Activated T-cell treated with anti-CD3 and anti-CD28 coated beads, Interleukin-2, amount 50 U/mL, for 24 hours (primary cell): Measurements from ENCODE around the gene GPC6.

Experiments
- DNase-seq: peaks from one replicate; pipeline ENCODE4 v3.0.0-alpha.2; 2020
- H3K27ac Mint-ChIP-seq: 2 replicates; pipeline ENCODE4 v1.8.0; 2020; ENCODE audit warnings: mild to moderate bottlenecking, mixed read lengths
- H3K27me3 Mint-ChIP-seq: 2 replicates; pipeline ENCODE4 v1.8.0; 2020; ENCODE audit warnings: mixed read lengths
- H3K36me3 Mint-ChIP-seq: 2 replicates; pipeline ENCODE4 v1.8.0; 2020; ENCODE audit warnings: low read depth, mixed read lengths
- H3K4me1 Mint-ChIP-seq: 2 replicates; pipeline ENCODE4 v1.8.0; 2020; ENCODE audit warnings: low read depth, mixed read lengths
- H3K4me3 Mint-ChIP-seq: 2 replicates; pipeline ENCODE4 v1.8.0; 2020; ENCODE audit warnings: mild to moderate bottlenecking, moderate library complexity, mixed read lengths
- H3K9me3 Mint-ChIP-seq: 2 replicates; pipeline ENCODE4 v1.8.0; 2020; ENCODE audit warnings: mixed read lengths

Gene GPC6

GRCh38 chr13:93558637-93559036, 332.0 kb downstream of the GPC6 start:
- H3K27me3 Mint-ChIP-seq = no peaks in the 10 kb centered on the region
- DNase-seq = no peak
- H3K36me3 Mint-ChIP-seq = no peaks in the 10 kb centered on the region
- no peak overlapping the region for H3K27ac Mint-ChIP-seq
- no peak overlapping the region for H3K4me3 Mint-ChIP-seq
- H3K4me1 Mint-ChIP-seq = no peaks in the 10 kb centered on the region
- H3K9me3 Mint-ChIP-seq = no peaks in the 10 kb centered on the region

DNA sequence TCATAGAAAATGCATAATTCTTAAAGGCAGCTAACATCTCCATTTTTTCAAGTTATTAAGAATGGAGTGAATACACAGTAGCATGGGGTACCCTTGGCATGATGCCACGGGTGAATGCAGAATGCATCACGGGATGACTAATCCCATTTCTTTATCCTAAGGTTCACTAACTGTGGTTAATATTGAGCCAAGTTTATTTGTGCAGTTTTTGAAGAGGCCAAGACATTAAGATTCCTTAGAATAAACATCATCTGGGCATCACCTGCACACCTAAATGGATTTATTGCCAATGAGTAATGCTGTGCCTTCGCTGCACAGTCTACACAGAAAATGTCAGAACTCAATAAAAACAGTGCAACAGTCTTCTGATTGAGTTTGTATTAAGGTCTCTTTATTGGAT, 333.1 kb downstream of the GPC6 start:
- no peak for DNase-seq

DNA sequence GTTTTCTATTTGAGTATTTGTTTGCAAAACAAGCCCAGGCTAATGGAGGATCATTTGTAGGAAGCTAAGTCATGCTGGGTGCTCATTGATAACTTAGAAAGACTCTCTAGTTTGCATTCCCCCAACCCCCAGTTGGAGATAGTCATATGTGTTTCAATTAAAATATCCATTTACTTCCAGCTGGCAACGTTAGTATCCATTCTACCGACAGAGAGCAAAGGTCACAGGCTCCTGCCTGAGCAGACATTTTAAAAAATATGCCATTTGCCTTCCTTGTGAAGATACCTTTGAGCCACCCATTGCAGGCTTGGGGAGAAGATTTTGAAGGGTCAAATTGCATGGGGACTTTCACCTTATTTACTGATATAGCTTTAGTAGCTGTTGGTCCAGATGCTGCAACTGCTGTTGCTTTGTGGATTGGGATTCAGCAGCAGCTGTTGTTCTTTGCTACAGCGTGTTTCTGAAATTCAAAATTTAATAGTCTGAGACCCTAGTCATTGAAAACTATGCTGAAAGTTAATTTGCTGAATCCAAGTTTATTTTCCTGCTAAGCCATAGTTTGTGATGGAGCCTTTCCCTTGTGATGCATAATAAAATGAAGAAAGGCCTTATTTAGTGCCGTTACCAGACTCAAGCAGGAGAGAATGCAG, 335.1 kb downstream of the GPC6 start:
- Mint-ChIP-seq H3K36me3 (no peaks in the 10 kb centered on the region), H3K27me3 (no peaks in the 10 kb centered on the region), H3K27ac (no peak overlapping the region), H3K4me3 (no peak overlapping the region), H3K9me3 (no peaks in the 10 kb centered on the region), H3K4me1 (no peaks in the 10 kb centered on the region)
- DNase-seq = no peak

More for the DNA sequence above, 333.1 kb downstream of the GPC6 start:
- H3K36me3 Mint-ChIP-seq = no peaks in the 10 kb centered on the region
- no peaks in the 10 kb centered on the region for H3K27me3 Mint-ChIP-seq
- no peaks in the 10 kb centered on the region for H3K4me1 Mint-ChIP-seq
- H3K27ac Mint-ChIP-seq = no peak overlapping the region
- H3K9me3 Mint-ChIP-seq = no peaks in the 10 kb centered on the region
- H3K4me3 Mint-ChIP-seq = no peak overlapping the region

GRCh38 chr13:93562676-93563075, 336.1 kb downstream of the GPC6 start:
- Mint-ChIP-seq H3K9me3 (no peaks in the 10 kb centered on the region), H3K27ac (no peak overlapping the region), H3K36me3 (no peaks in the 10 kb centered on the region), H3K4me1 (no peaks in the 10 kb centered on the region), H3K4me3 (no peak overlapping the region), H3K27me3 (no peaks in the 10 kb centered on the region)
- no peak for DNase-seq

DNA sequence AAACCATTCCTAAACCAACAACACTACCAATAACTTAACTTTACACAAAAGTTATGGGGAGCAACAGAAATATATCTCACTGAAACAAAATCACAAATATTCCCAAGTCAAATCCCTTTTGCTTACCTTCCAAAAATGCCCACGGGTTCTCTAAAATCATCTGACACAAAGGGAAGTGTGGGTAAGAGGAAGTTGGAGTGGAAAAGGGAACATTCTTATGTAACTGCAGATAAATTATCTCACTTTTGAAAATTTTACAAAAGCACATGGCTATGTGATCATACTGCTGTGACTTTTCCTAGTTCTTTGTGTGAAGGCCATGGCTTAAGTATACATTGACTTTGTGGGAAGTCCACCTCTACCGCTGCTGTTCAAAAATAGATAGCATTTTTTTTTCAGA, 350.5 kb downstream of the GPC6 start:
- H3K27ac Mint-ChIP-seq = no peak overlapping the region

GRCh38 chr13:93589788-93590187, 363.2 kb downstream of the GPC6 start:
- Mint-ChIP-seq H3K27me3 (no peaks in the 10 kb centered on the region), H3K9me3 (no peaks in the 10 kb centered on the region), H3K27ac (no peak overlapping the region), H3K4me1 (no peaks in the 10 kb centered on the region), H3K4me3 (no peak overlapping the region), H3K36me3 (no peaks in the 10 kb centered on the region)
- DNase-seq = no peak

More for the DNA sequence above, 350.5 kb downstream of the GPC6 start:
- no peak for DNase-seq
- Mint-ChIP-seq H3K4me1 (no peaks in the 10 kb centered on the region), H3K27me3 (no peaks in the 10 kb centered on the region), H3K9me3 (no peaks in the 10 kb centered on the region), H3K4me3 (no peak overlapping the region), H3K36me3 (no peaks in the 10 kb centered on the region)

DNA sequence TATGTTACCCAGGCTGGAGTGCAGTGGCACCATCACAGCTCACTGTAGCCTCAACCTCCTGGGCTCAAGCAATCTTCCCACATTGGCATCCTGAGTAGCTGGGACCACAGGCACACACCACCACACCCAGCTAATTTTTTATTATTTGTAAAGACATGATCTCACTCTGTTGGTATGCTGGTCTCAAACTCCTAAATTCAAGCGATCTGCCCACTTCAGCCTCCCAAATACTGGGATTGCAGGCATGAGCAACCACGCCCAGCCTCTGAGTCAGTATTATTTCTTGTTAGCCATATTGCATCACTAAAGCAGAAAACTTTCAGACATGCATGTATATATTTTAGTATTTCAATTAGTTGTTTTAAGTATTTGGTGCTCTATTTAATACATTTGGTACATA, 376.4 kb downstream of the GPC6 start:
- Mint-ChIP-seq H3K36me3 (no peaks in the 10 kb centered on the region), H3K4me1 (no peaks in the 10 kb centered on the region), H3K4me3 (no peak overlapping the region), H3K9me3 (no peaks in the 10 kb centered on the region), H3K27me3 (peaks cover 2% of the 10 kb centered on the region), H3K27ac (no peak overlapping the region)
- DNase-seq = no peak

- Mint-ChIP-seq H3K9me3 (no peaks in the 10 kb centered on the region), H3K36me3 (no peaks in the 10 kb centered on the region), H3K4me1 (no peaks in the 10 kb centered on the region), H3K27me3 (no peaks in the 10 kb centered on the region), H3K27ac (no peak overlapping the region), H3K4me3 (no peak overlapping the region)
- no peak for DNase-seq
These were observed 388.2 kb downstream of the GPC6 start for GRCh38 chr13:93614776-93615175.

GRCh38 chr13:93620181-93620765, 393.7 kb downstream of the GPC6 start:
- peaks cover 8% of the 10 kb centered on the region for H3K4me1 Mint-ChIP-seq
- no peak overlapping the region for H3K4me3 Mint-ChIP-seq
- peaks cover 3% of the 10 kb centered on the region for H3K27me3 Mint-ChIP-seq
- no peaks in the 10 kb centered on the region for H3K36me3 Mint-ChIP-seq
- no peak overlapping the region for H3K27ac Mint-ChIP-seq
- DNase-seq = no peak
- no peaks in the 10 kb centered on the region for H3K9me3 Mint-ChIP-seq

DNA sequence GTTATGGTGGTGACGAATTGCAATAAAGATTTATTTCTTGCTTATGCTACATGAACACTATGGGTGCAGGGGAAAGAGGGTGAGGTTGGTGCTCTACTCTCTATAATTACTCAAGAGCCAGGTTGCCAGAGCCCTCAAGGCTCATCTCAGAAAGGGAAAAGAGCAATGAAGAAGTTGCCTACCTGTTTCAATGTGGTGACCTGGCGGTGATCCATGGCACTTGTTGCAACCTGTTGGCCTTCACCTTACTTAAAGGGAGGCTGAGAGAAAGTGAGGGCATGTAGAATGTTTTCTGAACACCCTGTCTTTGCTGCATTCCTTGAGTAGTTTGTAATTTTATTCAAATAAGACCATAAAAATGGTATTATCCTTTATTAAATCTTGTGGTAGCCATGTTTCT, 394.4 kb downstream of the GPC6 start:
- no peaks in the 10 kb centered on the region for H3K9me3 Mint-ChIP-seq
- H3K4me3 Mint-ChIP-seq = no peak overlapping the region
- peaks cover 8% of the 10 kb centered on the region for H3K4me1 Mint-ChIP-seq
- H3K27ac Mint-ChIP-seq = no peak overlapping the region
- H3K27me3 Mint-ChIP-seq = peaks cover 7% of the 10 kb centered on the region
- DNase-seq = no peak
- H3K36me3 Mint-ChIP-seq = no peaks in the 10 kb centered on the region

GRCh38 chr13:93621966-93622365, 395.4 kb downstream of the GPC6 start:
- H3K4me1 Mint-ChIP-seq = peaks cover 8% of the 10 kb centered on the region
- H3K27ac Mint-ChIP-seq = no peak overlapping the region
- H3K27me3 Mint-ChIP-seq = peaks cover 10% of the 10 kb centered on the region
- H3K36me3 Mint-ChIP-seq = no peaks in the 10 kb centered on the region
- DNase-seq = no peak
- H3K9me3 Mint-ChIP-seq = no peaks in the 10 kb centered on the region
- no peak overlapping the region for H3K4me3 Mint-ChIP-seq

GRCh38 chr13:93624311-93624777, 397.7 kb downstream of the GPC6 start:
- H3K4me3 Mint-ChIP-seq = no peak overlapping the region
- H3K36me3 Mint-ChIP-seq = no peaks in the 10 kb centered on the region

DNA sequence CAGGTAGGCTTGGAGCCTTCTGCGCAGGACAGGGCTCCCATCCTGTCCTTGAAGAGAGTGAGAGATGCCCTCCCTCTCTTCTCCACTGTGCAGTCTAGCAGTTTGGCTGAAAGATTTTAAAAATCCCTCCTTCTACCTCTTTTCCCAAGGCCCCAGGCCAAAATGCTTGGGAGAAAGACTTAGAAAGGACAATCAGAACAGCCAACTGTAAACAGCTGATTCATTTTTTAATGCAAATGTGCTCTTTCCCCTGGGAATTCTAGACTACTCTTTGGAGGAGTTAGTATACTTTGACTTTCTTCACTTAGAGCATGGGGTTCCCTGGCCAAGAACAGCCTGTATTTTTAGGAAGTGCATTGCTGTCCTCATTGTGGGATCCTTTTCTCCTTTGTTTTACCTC, 398.9 kb downstream of the GPC6 start:
- Mint-ChIP-seq H3K27ac (no peak overlapping the region), H3K4me3 (no peak overlapping the region), H3K27me3 (peaks cover 16% of the 10 kb centered on the region), H3K36me3 (no peaks in the 10 kb centered on the region), H3K4me1 (peaks cover 8% of the 10 kb centered on the region), H3K9me3 (no peaks in the 10 kb centered on the region)
- DNase-seq = no peak

More at GRCh38 chr13:93624311-93624777, 397.7 kb downstream of the GPC6 start:
- no peak for DNase-seq
- H3K9me3 Mint-ChIP-seq = no peaks in the 10 kb centered on the region
- H3K4me1 Mint-ChIP-seq = peaks cover 8% of the 10 kb centered on the region
- peaks cover 16% of the 10 kb centered on the region for H3K27me3 Mint-ChIP-seq
- no peak overlapping the region for H3K27ac Mint-ChIP-seq

- no peaks in the 10 kb centered on the region for H3K9me3 Mint-ChIP-seq
- no peak overlapping the region for H3K4me3 Mint-ChIP-seq
- no peak for DNase-seq
- peaks cover 16% of the 10 kb centered on the region for H3K27me3 Mint-ChIP-seq
- peaks cover 8% of the 10 kb centered on the region for H3K4me1 Mint-ChIP-seq
- no peak overlapping the region for H3K27ac Mint-ChIP-seq
- no peaks in the 10 kb centered on the region for H3K36me3 Mint-ChIP-seq
These were observed 401.7 kb downstream of the GPC6 start for GRCh38 chr13:93628136-93628797.

GRCh38 chr13:93635616-93636032, 409.0 kb downstream of the GPC6 start:
- H3K4me1 Mint-ChIP-seq = no peaks in the 10 kb centered on the region
- no peak for DNase-seq

More at GRCh38 chr13:93635616-93636032, 409.0 kb downstream of the GPC6 start:
- Mint-ChIP-seq H3K27me3 (peaks cover 3% of the 10 kb centered on the region), H3K27ac (no peak overlapping the region), H3K9me3 (no peaks in the 10 kb centered on the region), H3K36me3 (no peaks in the 10 kb centered on the region), H3K4me3 (no peak overlapping the region)
